Uterus (tissue), 4 donors: ENCODE data around the gene DNAJB14. TPM values are rescaled to one million over a fixed set of nuclear protein-coding genes. Genes with fewer than 3 reads are reported as not detected.
A peak's percentile ranks its signal among the peaks of the same experiment; 100 is the strongest.

ENCODE experiments used
- DNase-seq, 2 donors: peaks; one replicate each; pipeline ENCODE4 v3.0.0-alpha.2; 2019 to 2020
- H3K27ac ChIP-seq, 2 donors: fragments of 200-600 bp; sonication (generic); 1 replicate in 1 of 2; 2 replicates in 1 of 2; pipeline ENCODE4 v1.5.1; 2016 to 2018
- H3K27me3 ChIP-seq, 2 donors: fragments of 200-600 bp; sonication (generic); one replicate each; pipeline ENCODE4 v1.5.1; 2018 to 2019; ENCODE audit warnings: control low read depth in 1 of 2
- H3K36me3 ChIP-seq, 2 donors: fragments of 200-600 bp; sonication (generic); one replicate each; pipeline ENCODE4 v1.5.1; 2019; ENCODE audit warnings: control low read depth in 1 of 2
- H3K4me1 ChIP-seq, 2 donors: fragments of 200-600 bp; sonication (generic); one replicate each; pipeline ENCODE4 v1.5.1; 2018 to 2019; ENCODE audit warnings: control low read depth in 1 of 2
- H3K4me3 ChIP-seq, 2 donors: fragments of 200-600 bp; sonication (generic); 1 replicate in 1 of 2; 2 replicates in 1 of 2; pipeline ENCODE4 v1.5.1; 2018 to 2019; ENCODE audit warnings: mild to moderate bottlenecking in 1 of 2
- H3K9me3 ChIP-seq, 2 donors: fragments of 200-600 bp; sonication (generic); one replicate each; pipeline ENCODE4 v1.5.1; 2019; ENCODE audit warnings: control low read depth in 1 of 2
- POLR2A ChIP-seq, 2 donors: fragments of 450-650 bp; IDR thresholded peaks; one replicate each; pipeline ENCODE4 v1.6.1; 2016; ENCODE audit warnings: antibody characterized with exemption in 2 of 2, mild to moderate bottlenecking in 1 of 2, moderate library complexity in 1 of 2
- intact Hi-C: fragments of 100-400 bp; cut with DNase I; formaldehyde crosslinking; loops from one replicate; pipeline ENCODE4 v1.15.1; 2023; ENCODE audit warnings: low total_unique reads
- total RNA-seq, 4 donors: library from RNA; depleted of rRNA in 3 of 4; stranded (reverse); fragments of >200 nt in 3 of 4; gene quantifications; one replicate each; pipeline versions ENCODE4 v1.1.0 to v1.2.4, GENCODE V29; 2014 to 2023
- TF ChIP-seq, protein P1 (sequence below), 4 experiments: fragments of 200-600 bp in 2 of 4; fragments of 450-650 bp in 2 of 4; sonication (generic) in 2 of 4; IDR thresholded peaks; one replicate each; pipeline ENCODE4 v1.5.1; 2016 to 2019; ENCODE audit warnings: antibody characterized with exemption in 4 of 4, mild to moderate bottlenecking in 2 of 4, moderate library complexity in 1 of 4
- donor health status: DM: yes; HTN: yes; CAD: no.

The DNAJB14 gene
- total RNA-seq, 4 donors from 2014 or later = 33.5 to 151 (median 71.5) TPM

DNA sequence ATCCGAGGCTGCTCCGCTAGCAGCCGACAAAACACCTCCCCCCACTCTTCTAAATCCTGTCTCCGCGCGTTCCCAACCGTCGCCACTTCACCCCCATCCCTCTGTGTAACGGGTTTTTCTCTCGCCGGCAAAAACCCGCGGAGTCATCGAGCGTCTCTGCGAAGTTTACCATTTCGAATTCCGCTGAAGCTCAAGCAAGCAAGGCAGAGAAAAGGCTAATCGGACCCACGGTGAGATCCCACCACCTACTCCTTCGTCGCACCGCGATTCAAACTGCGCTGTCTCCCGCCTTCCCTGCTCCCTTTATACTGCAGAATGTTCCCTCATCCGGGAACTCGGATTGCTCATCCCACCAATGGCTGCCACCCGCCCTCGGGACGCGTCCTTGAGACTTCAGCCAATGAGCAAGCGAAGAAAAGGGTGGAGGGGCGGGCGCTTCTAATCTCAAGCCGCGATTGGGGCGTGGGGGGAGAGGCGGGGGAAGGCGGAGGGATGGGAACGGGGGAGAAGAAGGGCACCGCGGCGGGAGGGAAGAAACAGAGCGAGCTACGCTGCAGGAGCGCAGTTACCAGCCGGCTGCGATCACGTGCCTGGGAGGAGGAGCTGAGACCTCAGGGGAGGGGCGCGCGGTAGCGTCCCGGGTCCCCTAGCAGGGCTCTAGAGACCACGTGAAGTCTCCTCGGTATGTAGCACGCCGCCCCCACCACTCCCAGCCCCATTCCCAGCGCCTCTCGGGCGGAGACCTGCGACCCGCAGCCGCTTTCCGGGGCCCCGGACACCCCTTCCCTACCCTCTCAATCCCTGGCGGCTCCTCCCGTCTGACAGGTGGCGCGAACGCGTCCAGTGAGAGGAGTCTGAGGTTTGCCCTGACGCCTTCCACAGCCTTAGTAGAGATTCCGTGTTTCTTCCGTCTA lies 3.8 kb upstream of the DNAJB14 start, which contains the start of gene H2AZ1:
TSS of gene H2AZ1 (minus strand) at position 277 of the 914 bp plus-strand sequence. CDS start at position 172, 105 bp downstream.
- H3K27me3 ChIP-seq = no peaks in the 10 kb centered on the region
- TF ChIP-seq, protein P1, sequence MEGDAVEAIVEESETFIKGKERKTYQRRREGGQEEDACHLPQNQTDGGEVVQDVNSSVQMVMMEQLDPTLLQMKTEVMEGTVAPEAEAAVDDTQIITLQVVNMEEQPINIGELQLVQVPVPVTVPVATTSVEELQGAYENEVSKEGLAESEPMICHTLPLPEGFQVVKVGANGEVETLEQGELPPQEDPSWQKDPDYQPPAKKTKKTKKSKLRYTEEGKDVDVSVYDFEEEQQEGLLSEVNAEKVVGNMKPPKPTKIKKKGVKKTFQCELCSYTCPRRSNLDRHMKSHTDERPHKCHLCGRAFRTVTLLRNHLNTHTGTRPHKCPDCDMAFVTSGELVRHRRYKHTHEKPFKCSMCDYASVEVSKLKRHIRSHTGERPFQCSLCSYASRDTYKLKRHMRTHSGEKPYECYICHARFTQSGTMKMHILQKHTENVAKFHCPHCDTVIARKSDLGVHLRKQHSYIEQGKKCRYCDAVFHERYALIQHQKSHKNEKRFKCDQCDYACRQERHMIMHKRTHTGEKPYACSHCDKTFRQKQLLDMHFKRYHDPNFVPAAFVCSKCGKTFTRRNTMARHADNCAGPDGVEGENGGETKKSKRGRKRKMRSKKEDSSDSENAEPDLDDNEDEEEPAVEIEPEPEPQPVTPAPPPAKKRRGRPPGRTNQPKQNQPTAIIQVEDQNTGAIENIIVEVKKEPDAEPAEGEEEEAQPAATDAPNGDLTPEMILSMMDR (IDR thresholded peaks at IDR 0.05) = peak in 1 of 4 experiments; percentile 3
- TF ChIP-seq POLR2A (IDR thresholded peaks at IDR 0.05) = peak; percentile 87 to 90
- DNase-seq = peak; percentile 98 to 100
- H3K4me1 ChIP-seq = no peaks in the 10 kb centered on the region
- intact Hi-C loops = loop anchor here (10.0 kb wide), 1 partner anchor 55 kb away; the partner anchor contains the start of gene LAMTOR3
- H3K36me3 ChIP-seq = no peaks in the 10 kb centered on the region
- H3K4me3 ChIP-seq = peak within 1 kb of the TSS; percentile 83 to 90
- H3K27ac ChIP-seq = peak within 1 kb of the TSS; percentile 92 to 97
- no peaks in the 10 kb centered on the region for H3K9me3 ChIP-seq

DNA sequence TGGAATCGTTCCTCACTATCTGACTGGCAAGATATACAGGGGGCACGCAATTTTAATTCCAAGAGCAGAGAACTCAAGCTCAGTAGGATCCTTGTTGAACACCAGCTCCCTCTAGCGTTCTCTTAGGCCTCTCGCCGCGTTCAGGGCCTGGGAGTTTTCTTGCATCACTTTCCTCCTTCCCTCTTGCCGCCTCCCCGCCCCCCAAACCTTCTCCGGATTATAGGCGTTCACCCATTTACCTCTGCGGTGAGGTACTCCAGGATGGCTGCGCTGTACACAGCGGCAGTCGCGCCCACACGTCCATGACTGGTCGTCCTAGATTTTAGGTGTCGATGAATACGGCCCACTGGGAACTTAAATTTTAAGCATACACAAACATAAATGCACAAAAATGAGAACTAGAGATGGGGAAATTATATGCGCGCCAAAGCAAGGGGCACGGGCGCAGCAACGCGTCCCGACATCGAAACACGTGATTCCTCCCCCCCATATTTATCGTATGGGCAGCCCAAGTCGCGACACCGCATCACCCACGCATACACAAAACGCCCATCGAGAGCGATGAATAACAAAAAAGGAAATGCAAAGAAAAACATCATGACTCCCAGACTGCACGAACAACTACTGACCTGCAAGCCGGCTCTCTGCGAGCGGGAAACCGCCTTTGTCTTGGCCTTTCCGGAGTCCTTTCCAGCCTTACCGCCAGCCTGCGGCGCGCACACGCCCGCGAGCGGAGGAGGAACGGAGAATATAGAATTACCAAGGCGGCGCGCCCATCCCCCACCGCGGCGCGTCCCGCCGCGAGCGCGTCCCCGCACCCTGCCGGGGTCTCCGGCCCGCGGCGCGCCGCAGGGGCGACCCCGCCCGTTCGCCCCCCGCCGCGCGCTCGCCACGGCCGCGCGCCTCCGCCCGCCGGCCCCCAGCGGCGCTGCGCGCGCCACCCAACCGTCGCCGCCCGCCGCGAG lies 2.9 kb upstream of the DNAJB14 start:
- peak overlapping the region; percentile 92 to 97 for H3K27ac ChIP-seq
- no peaks in the 10 kb centered on the region for H3K27me3 ChIP-seq
- no peaks in the 10 kb centered on the region for H3K36me3 ChIP-seq
- intact Hi-C loops = loop anchor here (10.0 kb wide), 1 partner anchor 55 kb away; the partner anchor contains the start of gene LAMTOR3
- TF ChIP-seq, protein P1 (IDR thresholded peaks at IDR 0.05) = peak; percentile 76 to 86 (median 86)
- TF ChIP-seq POLR2A (IDR thresholded peaks at IDR 0.05) = no peak
- no peaks in the 10 kb centered on the region for H3K9me3 ChIP-seq
- DNase-seq = peak; percentile 86 to 91
- H3K4me3 ChIP-seq = peak overlapping the region; percentile 83 to 90
- H3K4me1 ChIP-seq = no peaks in the 10 kb centered on the region

DNA sequence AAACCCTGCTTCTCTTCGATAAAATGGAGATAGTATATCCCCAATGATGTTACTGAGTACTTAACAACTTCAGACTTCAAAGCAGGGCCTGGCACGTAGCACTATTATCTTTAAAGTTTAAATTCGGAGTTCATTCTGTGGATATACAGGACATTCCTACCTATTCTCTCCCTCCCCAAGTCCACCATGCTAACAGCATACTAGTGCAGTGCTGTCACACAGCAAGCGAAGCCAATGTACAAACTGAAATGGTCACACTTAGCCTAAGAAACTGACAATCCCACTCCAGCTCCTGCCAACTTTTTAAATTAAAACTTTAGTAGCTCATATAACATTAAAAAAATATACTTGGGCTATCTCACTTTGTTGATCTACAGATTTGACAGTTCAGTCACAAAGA lies 1.2 kb upstream of the DNAJB14 start:
- no peaks in the 10 kb centered on the region for H3K36me3 ChIP-seq
- intact Hi-C loops = loop anchor here (10.0 kb wide), 1 partner anchor 53 kb away; the partner anchor contains the start of gene LAMTOR3
- no peaks in the 10 kb centered on the region for H3K4me1 ChIP-seq
- DNase-seq = no peak
- H3K9me3 ChIP-seq = no peaks in the 10 kb centered on the region
- H3K27me3 ChIP-seq = no peaks in the 10 kb centered on the region
- H3K4me3 ChIP-seq = no peak overlapping the region
- peak overlapping the region; percentile 92 to 97 for H3K27ac ChIP-seq
- TF ChIP-seq, protein P1 (IDR thresholded peaks at IDR 0.05) = no peak
- TF ChIP-seq POLR2A (IDR thresholded peaks at IDR 0.05) = no peak

DNA sequence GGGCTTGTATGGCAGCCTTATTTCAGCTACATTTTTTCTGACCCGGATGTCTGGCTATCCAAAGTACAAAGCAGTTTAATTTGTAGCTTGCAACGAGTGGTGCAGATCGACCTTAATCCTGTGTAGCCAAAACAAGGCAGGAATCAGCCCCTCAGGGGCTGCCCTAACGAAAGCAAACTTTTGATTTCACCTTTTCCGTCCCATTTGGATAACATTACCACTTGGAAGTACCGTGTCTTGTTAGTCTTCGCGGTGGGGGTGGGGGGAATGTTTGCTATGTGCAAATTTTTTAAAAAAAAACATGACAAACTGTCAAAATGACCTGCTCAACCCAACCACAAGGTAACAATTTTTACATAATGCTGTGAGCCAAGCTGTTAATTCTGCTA lies 766 bp upstream of the DNAJB14 start:
- DNase-seq = no peak
- no peaks in the 10 kb centered on the region for H3K4me1 ChIP-seq
- no peaks in the 10 kb centered on the region for H3K9me3 ChIP-seq
- TF ChIP-seq POLR2A (IDR thresholded peaks at IDR 0.05) = no peak
- TF ChIP-seq, protein P1 (IDR thresholded peaks at IDR 0.05) = no peak
- H3K27ac ChIP-seq = peak overlapping the region; percentile 92 to 97
- H3K4me3 ChIP-seq = peak overlapping the region; percentile 69 to 75
- H3K36me3 ChIP-seq = no peaks in the 10 kb centered on the region
- intact Hi-C loops = loop anchor here (10.0 kb wide), 1 partner anchor 52 kb away; the partner anchor contains the start of gene LAMTOR3
- no peaks in the 10 kb centered on the region for H3K27me3 ChIP-seq
